LNCAP (cell line): Measurements from ENCODE around the gene RNASE7.

Experiments used
- TF ChIP-seq, protein P1 (sequence below): fragments of 450-650 bp; IDR thresholded peaks from 2 replicates; pipeline ENCODE4 v1.5.1; 2017; ENCODE audit warnings: mild to moderate bottlenecking

RNASE7 gene, protein sequence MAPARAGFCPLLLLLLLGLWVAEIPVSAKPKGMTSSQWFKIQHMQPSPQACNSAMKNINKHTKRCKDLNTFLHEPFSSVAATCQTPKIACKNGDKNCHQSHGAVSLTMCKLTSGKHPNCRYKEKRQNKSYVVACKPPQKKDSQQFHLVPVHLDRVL

GRCh38 chr14:21041676-21042433, at the start of gene RNASE7:
RNASE7 (plus strand) TSS chr14:21042362; CDS start chr14:21042993, 631 bp downstream.
- TF ChIP-seq, protein P1, sequence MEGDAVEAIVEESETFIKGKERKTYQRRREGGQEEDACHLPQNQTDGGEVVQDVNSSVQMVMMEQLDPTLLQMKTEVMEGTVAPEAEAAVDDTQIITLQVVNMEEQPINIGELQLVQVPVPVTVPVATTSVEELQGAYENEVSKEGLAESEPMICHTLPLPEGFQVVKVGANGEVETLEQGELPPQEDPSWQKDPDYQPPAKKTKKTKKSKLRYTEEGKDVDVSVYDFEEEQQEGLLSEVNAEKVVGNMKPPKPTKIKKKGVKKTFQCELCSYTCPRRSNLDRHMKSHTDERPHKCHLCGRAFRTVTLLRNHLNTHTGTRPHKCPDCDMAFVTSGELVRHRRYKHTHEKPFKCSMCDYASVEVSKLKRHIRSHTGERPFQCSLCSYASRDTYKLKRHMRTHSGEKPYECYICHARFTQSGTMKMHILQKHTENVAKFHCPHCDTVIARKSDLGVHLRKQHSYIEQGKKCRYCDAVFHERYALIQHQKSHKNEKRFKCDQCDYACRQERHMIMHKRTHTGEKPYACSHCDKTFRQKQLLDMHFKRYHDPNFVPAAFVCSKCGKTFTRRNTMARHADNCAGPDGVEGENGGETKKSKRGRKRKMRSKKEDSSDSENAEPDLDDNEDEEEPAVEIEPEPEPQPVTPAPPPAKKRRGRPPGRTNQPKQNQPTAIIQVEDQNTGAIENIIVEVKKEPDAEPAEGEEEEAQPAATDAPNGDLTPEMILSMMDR: no peak

DNA sequence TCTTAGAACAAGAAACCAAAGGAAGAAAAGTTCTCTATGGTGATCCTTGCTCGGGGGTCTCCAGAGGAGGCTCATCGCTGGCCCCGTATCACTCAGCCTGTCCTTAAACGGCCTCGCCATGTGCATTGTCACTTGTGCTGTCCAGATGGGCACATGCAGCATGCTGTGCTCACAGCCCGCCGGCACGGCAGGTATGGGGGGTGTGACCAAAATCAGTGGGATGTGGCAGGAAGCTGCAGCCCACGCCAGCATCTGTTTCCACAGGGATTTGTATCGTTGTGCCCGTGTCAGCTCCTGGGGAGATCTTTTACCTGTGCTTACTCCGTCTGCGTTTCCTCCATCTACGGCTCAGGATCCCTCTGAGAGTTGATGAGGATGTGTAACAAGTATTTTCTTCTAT, 45.6 kb upstream of the RNASE7 start:
- TF ChIP-seq, protein P1: no peak

- TF ChIP-seq, protein P1: no peak
These were observed 45.0 kb upstream of the RNASE7 start for GRCh38 chr14:20997115-20997514.

DNA sequence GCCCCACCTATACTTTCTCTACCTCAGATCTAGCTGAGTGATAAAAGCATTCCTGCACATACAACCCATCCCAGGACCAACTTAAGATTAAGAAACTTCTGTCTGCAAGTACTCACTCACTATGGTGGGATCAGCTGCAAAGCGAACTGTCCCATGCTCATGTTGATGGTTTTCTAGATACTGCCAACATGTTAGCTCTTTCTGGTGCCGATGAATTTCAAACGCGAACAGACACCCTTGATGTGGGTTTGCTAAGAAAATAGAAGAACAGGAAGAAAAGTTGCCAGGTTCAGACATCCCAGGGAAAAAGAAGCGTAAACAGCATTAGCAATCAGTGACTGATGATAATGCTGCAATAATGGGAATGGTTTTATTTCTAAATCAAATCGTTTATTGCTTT, 44.6 kb upstream of the RNASE7 start:
- TF ChIP-seq, protein P1: no peak

GRCh38 chr14:20998139-20998538, 44.0 kb upstream of the RNASE7 start:
- TF ChIP-seq, protein P1: no peak

DNA sequence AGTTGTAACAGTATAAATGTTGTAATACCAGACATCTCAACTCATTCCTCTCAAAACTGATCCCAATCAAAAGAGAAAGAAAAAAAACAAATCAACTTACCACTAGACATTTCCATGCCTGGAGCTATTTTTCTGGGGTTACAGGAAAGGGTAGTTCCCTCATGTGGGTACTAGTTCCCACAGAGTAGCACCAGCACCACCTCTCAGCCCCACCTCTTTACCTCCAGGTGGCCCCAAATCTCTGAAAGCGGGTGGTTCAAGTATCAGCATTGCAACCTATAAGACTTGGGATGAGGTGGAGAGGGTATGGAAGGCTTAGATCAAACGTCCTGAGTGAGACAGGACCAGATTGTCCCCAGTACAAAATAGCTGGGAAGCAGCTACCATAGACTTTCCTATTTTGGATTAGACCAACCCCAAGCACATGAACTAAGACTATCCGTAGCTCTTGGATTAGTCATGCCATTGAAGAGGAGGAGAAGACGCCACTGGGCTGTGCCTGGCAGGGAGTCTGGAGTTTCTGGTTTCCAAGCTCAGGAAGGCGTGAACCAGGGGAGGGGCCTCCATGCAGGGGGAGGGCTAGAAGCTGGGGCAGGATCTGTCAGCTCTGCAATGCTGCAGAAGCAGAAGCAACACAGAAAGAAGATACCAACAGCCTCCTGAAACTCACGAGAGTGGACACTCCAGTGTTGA, 43.3 kb upstream of the RNASE7 start, which contains the start of gene SLC39A2:
TSS of gene SLC39A2 (plus strand) at position 620 of the 693 bp plus-strand sequence. CDS start 154 bp downstream, outside the sequence.
- TF ChIP-seq, protein P1: no peak

DNA sequence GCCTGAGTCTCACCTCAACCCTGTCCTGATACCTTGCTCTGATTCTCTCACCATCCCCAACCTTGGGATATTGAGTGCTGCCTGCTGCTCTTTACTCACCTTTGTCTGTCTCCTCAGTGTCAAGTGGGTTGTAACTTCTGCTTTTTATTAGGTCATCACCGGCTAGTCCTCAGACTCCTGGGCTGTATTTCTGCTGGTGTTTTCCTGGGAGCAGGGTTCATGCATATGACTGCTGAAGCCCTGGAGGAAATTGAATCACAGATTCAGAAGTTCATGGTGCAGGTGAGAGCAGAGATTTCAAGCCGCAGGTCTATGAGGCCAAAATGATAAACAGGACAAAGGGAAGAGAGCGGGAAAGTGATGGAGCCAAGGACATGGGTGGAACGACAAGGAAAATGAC, 42.6 kb upstream of the RNASE7 start:
- TF ChIP-seq, protein P1: no peak
